GM04503 (cell line): ENCODE results near the gene MAGI2.
"Not testable (repeated sequence)": the region's sequence is repeated elsewhere in the genome, so short reads cannot be mapped to it uniquely, and the experiment has no call there.

Experiments used
- DNase-seq: peaks from one replicate; pipeline ENCODE4 v3.0.0-alpha.2; 2012; ENCODE audit warnings: low read depth

Gene MAGI2

GRCh38 chr7:78026492-78026891 is 1427.0 kb downstream of the MAGI2 start:
- DNase-seq: no peak

- DNase-seq: no peak
Observed at GRCh38 chr7:78024591-78024990, 1428.9 kb downstream of the MAGI2 start.

GRCh38 chr7:78023191-78023590 is 1430.3 kb downstream of the MAGI2 start:
- no peak for DNase-seq

GRCh38 chr7:78022165-78022564 is 1431.3 kb downstream of the MAGI2 start:
- DNase-seq: no peak

GRCh38 chr7:78020874-78021249 is 1432.6 kb downstream of the MAGI2 start:
- no peak for DNase-seq

- peak; percentile 62 for DNase-seq
Observed at GRCh38 chr7:78020136-78020873, 1433.2 kb downstream of the MAGI2 start.

GRCh38 chr7:78019447-78020135 is 1433.9 kb downstream of the MAGI2 start:
- peak; percentile 42 for DNase-seq

- no peak for DNase-seq
Observed at GRCh38 chr7:78018641-78019446, 1434.6 kb downstream of the MAGI2 start.

- no peak for DNase-seq
Observed at GRCh38 chr7:78017591-78018100, 1435.8 kb downstream of the MAGI2 start.

- no peak for DNase-seq
Observed at GRCh38 chr7:78015574-78016260, 1437.8 kb downstream of the MAGI2 start.

- no peak for DNase-seq
Observed at GRCh38 chr7:78014401-78014800, 1439.1 kb downstream of the MAGI2 start.

GRCh38 chr7:78013386-78013785 is 1440.1 kb downstream of the MAGI2 start:
- no peak for DNase-seq

- no peak for DNase-seq
Observed at GRCh38 chr7:78011642-78012041, 1441.8 kb downstream of the MAGI2 start.

GRCh38 chr7:78007231-78007630 is 1446.2 kb downstream of the MAGI2 start:
- DNase-seq: no peak

- DNase-seq: no peak
Observed at GRCh38 chr7:78006063-78006755, 1447.3 kb downstream of the MAGI2 start.

- DNase-seq: no peak
Observed at GRCh38 chr7:78002715-78003114, 1450.8 kb downstream of the MAGI2 start.

GRCh38 chr7:78002021-78002420 is 1451.4 kb downstream of the MAGI2 start:
- DNase-seq: no peak

GRCh38 chr7:77999168-77999567 is 1454.3 kb downstream of the MAGI2 start:
- not testable (repeated sequence) for DNase-seq

GRCh38 chr7:77995717-77996116 is 1457.8 kb downstream of the MAGI2 start:
- DNase-seq: no peak

GRCh38 chr7:77993838-77994237 is 1459.6 kb downstream of the MAGI2 start:
- DNase-seq: no peak

GRCh38 chr7:77991656-77992055 is 1461.8 kb downstream of the MAGI2 start:
- DNase-seq: no peak
